HG03097 (cell line): ENCODE results near the gene HSF5.
"Not testable (repeated sequence)": the region's sequence is repeated elsewhere in the genome, so short reads cannot be mapped to it uniquely, and the experiment has no call there.

Source experiments
- ATAC-seq: cut with Tn5 transposase; IDR thresholded peaks from one replicate; pipeline ENCODE4 v1.9.1; 2021; ENCODE audit not compliant: unreplicated experiment, low FRiP score

Gene HSF5

DNA sequence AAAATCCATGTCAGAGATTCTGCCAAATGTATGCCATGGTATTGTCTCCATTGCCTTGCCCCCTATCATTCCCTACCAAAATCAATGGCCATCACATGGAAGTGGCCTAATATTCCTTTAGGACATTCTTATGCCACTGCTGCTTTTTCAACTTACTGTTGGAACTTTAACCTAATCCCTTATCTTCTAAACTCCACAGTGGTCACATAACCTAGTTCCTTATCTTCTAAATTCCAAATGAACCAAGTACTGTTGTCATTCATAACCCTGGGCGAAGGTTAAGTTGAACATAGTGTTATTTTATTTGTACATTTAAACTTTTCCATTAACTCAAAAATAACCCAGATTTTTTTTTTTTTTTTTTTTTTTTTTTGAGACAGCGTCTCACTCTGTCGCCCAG is 3.6 kb downstream of the HSF5 start:
- ATAC-seq = no peak

DNA sequence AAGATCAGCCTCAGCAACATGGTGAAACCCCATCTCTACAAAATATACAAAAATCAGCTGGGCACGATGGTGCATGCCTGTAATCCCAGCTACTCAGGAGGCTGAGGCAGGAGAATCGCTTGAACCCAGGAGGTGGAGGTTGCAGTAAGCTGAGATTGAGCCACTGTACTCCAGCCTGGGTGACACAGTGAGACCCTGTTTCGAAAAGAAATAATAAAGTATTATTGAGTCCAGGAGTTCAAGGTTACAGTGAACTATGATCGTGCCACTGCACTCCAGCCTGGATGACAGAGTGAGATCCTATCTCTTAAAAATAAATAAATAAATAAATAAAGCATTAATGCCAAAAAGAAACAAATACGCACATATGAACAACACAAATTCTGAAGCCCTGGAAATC is 6.4 kb downstream of the HSF5 start:
- not testable (repeated sequence) for ATAC-seq

DNA sequence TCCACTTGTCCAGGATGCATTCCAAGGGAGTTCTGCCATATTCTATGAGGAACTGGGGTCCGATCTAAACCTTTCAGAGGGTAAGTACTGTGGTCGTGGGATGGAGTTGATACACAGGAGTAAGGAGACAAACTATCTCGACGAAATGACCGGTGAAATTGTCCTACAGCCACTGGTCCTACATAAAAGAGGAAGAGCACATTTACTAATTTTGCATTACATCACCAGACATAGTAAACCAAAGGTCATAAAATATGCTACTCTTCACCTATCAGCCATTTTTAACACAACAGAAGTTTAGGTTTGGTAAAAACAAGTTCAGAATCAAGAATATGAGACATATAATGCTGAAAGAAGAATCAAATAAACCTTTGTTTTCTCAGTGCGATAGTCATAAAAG is 8.1 kb downstream of the HSF5 start:
- no peak for ATAC-seq

DNA sequence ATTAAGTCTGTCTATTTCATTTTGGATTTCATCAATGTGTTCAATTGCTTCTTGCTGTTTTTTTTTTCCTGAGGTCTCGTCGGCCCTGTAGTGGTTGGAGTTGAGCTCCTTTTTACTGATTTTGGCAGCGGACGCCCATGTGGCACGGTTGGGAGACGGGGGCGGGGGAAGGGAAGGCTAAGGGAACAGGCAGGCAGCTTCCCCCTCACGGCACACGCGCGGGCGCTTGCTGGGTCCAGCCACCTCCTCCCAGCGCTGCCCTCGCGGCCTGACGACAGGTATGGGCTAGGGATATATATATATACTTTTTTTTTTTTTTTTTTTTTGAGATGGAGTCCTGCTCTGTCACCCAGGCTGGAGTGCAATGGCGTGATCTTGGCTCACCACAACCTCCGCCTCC is 11.4 kb downstream of the HSF5 start:
- ATAC-seq = no peak

DNA sequence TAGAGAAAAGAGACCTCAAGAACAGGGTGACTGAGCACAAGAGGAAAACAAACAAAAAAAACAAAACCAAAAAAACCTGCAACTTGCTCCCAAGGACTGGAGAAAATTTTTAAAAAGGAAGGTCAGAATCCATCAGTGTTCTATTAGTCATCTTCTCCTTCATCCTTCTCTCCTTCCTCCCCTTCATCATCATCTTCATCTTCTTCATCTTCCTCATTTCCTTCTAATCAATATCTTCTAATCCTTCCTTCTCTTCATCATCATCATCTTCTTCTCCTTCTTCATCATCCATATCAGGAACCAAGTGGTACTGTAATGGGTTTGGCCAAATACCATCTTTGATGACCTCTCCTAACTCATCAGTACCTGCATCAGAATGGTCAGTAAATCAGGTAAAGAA is 12.2 kb downstream of the HSF5 start:
- no peak for ATAC-seq

DNA sequence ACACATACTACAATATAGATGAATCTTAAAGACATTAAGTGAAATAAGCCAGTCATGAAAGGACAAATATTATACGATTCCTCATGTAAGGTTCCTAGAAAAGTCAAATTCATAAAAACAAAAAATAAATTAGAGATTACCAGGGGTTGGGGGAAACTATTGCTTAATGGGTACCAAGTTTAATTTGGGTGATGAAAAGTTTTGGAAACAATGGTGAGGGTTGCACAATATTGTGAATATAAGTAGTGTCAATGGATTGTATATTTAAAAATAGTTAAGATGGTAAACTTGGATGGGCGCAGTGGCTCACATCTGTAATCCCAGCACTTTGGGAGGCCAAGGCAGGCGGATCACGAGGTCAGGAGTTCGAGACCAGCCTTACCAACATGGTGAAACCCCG is 17.9 kb downstream of the HSF5 start:
- no peak for ATAC-seq

DNA sequence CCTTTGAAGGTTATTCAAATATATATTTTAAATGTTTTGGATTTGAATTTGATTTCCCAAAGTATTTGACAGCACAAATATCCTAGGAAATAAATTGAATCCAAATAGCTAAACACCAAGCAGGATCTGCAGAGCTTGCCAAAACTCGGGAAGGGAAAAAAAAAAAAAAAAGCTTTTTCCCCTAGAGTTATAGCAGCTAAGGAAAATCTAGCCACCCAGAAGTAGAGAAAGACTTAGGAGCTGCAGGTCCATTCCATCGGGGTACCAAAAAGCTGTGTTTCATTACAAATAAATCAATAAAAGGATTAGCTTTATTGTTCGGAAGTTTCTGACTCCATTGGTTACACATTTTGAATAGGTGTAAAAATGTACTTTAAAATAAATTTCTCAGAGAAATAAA is 19.3 kb downstream of the HSF5 start:
- no peak for ATAC-seq

DNA sequence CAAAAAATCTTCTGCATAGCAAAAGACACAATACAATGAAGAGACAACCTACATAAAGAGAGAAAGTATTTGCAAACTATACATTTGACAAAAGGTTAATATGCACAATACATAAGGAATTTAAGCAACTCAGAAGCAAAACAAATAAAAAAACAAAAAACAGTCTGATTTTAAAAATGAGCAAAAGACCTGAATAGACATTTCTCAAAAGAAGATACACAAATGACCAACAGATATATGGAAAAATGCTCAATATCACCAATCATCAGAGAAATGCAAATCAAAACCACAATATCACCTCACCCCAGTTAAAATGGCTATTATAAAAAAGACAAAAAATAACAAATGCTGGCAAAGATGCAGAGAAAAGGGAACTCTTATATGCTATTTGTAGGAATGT is 32.7 kb downstream of the HSF5 start:
- ATAC-seq = no peak

DNA sequence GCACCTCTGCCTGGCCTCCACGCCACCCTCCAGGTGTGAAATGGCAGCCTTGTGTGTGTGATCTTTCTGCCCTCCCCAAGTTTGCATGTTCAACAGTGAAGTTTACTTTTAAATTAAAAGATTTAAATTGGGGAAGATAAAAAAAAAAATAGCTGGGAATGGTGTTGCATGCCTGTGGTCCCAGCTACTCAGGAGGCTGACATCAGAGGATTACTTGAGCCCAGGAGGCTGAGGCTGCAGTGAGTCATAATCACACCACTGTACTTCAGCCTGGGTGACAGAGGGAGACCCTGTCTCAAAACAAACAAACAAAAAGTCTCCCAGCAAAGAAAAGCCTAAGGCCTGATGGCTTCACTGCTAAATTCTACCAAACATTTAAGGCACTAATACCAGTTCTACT is 35.5 kb downstream of the HSF5 start:
- no peak for ATAC-seq

DNA sequence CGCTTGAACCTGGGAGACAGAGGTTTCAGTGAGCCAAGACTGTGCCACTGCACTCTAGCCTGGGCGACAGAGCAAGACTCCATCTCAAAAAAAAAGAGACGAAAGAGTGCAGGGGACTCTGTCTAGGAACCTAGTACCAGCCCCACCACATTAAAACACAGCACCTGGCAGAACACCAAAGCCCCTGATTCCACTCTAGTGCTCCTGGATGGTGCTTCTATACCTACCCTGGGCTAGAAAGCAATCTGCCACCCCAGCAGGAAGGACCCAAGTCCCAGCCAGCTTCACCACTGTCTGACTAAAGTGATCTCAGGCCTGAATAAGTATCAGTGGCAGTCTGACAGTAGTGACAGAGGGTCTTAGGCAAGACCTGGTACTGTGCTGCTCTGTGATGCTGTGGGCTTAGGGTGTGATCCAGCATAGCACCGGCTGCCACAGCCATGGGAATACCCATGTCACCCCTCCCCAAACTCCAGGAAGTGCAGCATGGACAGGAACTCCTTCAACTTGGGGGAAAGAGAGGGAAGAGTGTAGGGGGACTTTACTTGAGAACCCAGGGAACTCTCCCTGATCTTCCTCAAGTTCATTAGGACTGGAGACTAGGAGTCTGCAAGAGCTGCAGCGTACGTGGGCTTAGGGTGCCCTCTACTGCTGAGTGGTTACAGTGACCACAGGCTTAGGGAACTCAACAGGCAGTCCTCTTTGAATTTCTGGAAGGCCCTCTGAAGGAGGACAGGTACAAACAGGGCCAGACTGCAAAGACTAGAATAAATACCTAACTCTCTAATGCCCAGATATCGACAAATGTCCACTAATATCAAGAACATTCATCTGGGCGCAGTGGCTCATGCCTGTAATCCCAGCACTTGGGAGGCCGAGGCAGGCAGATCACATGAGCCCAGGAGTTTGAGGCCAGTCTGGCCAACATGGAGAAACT is 40.9 kb downstream of the HSF5 start:
- no peak for ATAC-seq

DNA sequence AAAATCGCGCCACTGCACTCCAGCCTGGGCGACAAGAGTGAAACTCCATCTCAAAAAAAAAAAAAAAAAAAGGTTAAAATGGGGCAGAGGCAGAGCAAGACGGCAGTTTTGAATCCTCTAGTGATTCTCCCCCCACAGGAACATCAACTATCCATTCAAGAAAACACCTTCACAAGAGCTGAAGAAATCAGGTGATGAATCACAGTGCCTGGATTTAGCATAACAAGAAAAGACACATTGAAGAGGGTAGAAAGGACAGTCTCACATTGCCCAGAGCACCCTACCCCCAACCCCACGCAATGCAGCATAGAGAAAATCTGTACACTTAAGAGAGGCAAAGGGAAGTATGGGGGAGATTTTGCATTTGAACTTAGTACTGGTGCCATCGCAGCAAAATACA is 42.1 kb downstream of the HSF5 start:
- ATAC-seq = no peak

DNA sequence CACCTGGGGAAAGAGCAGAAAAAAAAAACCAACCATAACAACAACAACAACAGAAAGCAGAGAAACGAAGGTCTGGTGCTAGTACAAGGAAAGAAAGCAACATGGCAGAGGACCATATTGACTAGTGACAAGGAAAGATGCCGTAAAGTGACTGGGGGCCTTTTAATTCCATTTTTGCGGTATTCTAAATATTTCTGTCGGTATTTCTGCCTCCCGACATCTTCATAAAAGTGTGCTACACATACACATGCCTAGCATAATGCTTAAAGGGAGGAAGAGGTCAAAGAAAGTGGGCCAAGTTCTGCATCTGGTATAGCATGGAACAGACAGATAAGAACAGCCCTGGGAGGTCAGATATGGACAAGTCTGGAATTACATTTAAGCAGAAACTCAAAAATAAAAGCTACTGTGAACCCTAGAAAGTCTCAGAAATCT is 51.4 kb downstream of the HSF5 start:
- ATAC-seq = no peak

DNA sequence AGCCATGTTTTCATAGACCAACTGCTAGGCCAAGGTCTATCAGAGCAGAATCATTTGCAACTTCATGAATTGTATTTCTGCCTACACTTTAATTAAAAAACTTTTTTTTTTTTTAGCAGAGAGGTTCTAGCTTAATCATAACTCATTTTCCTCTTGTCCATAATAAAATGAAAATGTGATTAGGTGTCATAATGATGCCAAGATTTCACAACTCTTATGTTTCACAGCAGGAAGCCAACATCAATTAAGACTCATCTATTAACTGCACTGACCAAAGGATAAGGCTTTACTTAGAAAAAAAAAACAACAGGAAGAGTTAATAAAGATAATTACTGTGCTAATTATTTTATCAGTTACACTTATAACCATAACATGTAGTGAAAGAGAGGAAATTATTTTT is 52.0 kb downstream of the HSF5 start:
- no peak for ATAC-seq

DNA sequence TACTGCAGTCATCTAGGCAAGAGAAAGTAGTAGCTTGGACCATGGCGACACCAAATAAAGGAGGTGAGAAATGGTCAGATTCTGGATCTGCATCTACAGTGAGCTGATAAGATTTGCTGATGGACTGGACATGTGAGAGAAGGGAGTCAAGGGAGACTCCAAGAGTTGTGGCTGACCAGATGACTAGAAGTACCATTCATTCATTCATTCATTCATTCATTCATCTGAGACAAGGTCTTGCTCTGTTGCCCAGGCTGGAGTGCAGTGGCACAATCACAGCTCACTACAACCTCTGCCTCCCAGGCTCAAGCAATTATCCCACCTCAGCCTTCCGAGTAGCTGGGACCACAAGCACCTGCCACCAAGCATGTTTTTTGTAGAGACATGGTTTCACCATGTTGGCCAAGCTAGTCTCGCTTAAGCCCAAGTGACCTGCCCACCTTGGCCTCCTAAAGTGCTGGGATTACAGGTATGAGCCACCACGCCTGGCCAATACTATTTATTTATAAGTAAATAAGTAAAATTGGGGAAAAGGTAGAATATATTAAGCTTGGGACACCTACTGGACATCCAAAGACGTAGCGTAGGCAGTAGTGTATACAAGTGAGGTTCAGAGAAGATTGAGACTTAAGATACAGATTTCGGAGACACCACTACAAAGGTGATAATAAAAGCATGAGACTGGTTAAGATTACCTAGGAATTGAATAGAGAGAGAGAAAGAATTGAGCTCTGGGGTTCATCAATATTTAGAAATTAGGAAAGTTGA is 55.2 kb downstream of the HSF5 start:
- no peak for ATAC-seq

DNA sequence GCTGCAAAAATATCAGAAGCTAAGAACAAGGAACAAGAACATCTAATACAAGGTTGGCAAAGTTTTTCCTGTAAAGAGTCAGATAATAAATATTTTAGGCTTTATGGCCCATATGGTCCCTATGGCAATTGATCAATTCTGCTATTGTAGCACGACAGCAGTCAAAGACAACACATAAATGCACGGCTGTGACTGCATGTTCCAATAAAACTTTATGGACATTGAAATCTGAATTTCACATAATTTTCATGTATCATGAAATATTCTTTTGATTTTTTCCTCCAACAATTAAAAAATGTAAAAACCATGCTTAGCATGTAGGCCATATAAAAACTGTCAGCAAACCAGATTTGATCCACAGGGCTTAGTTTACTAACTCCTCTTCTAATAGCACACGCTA is 60.4 kb downstream of the HSF5 start:
- no peak for ATAC-seq

DNA sequence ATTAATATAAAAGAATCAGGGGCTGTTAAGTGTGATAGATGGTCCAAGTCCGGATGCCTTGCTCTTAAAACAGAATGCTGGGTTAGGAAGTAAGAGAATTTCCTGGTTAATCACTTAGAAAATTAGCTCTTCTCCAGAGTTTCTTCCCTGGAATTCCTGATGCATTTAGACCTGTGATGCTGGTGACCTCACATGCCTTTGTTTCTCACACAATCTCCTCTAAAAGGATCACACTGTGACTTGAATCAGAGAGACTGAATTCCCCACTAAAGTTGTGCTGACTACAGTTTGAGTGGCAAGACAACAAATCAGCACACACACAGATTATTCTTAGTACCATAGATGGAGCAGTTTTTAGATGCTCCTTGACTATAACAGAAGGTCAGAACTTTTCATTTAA is 66.5 kb downstream of the HSF5 start:
- no peak for ATAC-seq

DNA sequence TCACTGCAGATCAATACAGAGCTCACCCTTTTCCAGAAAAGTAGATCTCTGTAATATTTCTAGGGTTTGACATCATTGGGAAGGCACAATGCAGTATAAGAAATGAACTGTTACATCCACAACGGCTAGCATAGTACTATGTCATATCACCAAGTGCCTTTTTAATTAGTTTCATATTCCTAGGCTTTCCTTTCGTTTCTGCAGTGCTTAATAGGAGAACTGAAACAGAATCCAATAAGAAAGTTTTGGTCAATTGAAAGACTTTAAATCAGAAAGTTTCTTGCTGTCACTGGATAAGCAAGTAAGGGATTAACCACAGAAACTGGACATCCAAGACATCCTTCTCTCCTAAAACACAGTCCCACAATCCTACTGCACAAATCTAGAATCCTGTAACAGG is 67.4 kb downstream of the HSF5 start:
- ATAC-seq = no peak

DNA sequence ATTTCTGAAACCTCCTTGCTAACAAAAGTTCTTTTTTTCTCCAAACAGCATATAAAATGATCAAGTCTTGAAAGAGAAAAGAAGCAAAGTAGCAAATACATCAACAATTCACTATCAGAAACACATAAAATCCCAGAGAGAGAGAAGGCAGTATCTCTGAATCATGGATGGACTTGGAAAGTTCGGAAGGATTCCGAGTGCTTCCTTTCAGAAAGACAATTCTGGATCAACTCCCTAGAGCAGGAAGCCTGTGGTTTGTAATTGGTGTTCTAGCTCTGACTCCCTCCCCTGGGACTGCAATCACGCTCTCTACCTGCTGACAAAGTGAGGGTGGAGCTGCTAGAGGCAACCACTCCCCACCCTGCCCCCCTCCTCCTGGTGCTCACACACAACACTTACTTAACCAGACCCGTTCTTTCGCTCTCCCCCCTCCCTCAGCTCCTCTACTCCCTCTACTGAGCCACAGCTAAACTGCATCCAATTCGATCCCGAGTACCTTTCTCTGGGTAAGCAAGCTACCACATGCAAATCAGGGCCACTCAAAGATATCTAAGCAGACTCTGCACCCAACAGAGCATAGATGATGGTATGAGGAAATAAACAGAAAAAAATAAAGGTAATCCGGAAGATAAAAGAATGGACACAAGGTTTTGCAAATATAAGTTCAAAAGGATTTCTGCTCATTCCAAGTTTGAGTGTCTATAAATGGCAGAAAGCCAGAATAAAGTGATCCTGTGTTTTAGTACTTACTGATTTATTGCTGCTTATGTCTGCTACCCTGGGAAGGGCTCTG is 70.7 kb downstream of the HSF5 start, which contains the start of gene RNF43:
TSS of gene RNF43 (minus strand) at position 235 of the 793 bp plus-strand sequence. CDS start 1,957 bp downstream, outside the sequence.
- peak; percentile 94 for ATAC-seq

DNA sequence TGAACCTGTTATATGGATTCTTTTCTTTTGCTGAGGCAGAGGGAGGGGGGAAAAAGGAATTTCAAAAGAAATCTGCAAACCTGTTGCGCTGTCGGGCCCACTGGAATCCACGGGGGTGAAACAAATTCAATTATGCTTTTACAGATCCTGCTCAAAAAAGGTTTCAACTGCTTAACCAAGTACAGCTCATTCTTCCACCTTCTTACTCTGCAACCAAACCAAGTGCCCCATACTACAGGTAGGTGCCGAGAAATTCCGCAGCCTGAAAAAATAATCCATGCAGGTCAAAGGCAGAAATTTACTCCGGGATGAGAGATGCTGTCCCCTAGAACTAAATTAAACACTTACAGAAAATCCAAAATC is 71.3 kb downstream of the HSF5 start:
- ATAC-seq = no peak

DNA sequence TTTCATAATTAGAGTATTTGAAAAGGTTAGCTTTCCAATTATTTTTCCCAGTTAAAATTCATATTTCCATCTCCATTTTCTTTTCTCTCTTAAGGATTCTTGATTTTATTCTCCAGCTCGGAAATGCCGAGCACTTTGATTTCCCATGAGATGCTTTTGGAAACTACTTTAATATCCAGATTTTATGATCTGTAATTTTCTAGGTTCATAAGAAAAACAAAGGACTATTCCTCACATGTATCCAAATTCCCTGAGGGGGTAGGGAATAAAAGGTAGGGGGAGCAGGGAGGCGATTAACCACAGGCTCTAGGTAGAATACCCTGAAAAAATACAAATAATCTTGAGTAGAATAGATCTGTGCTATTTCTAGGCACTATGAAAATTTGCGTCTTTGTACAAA is 71.8 kb downstream of the HSF5 start:
- no peak for ATAC-seq
